Anterior cingulate cortex (tissue), 58 donors: Measurements from ENCODE around the gene SLC9A8.

ENCODE experiments used
- DNase-seq, 58 donors: peaks; one replicate each; lab custom pipeline; 2025; lab: John Stamatoyannopoulos, UW

SLC9A8 gene

DNA sequence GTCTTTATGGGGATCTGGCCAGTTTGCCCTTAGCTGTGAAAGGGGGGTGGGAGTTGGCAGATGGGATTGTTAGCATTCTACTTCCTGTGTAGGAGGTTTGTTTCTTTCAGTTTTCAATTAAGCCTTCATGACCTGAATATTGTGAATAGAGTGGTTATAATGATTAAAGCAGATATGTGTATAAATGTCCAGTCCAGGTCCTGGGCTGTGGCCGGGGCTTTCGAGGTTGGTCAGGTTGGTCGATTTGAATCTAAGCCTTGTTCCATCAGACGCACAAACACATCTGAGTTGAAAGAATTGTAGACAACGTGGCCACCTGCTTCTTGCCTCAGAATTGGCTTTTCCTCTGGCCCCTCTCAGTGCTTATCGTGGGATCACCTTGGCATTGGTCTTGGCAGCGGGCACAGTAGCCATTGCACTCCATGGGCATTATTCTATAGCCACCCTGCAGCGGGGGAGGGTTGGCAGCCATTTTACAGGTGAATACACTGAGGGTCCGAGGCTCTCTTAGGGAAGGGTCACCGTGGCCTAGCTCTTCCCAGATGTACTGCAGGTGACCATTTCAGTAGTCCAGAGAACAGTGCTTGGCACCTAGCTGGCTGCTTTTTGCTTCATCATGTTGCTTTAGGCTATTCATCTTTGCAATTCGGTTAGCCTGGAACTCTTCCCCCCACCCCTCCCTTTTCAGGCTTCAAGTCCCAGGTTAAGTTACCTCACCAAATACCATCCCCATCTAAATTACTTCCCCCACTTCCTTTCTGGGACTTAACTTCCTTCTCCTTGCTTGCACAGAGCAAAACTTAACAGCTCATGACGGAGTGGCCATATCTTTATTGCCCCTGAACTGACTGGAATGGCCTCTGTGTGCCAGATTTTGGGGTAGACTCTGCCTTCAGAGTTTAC is 124.7 kb downstream of the SLC9A8 start:
- no peak for DNase-seq

GRCh38 chr20:49938173-49939163 is 125.8 kb downstream of the SLC9A8 start:
- peak in 28 of 58 donors; percentile 1 to 65 (median 20) for DNase-seq

- no peak for DNase-seq
Measured at GRCh38 chr20:49941456-49941855, 128.8 kb downstream of the SLC9A8 start.
